Gastrocnemius medialis (tissue), 4 donors: Measurements from ENCODE around the gene BMPR1A.

Experiments
- POLR2A ChIP-seq, 2 donors: fragments of 450-650 bp; IDR thresholded peaks; one replicate each; pipeline ENCODE4 v1.6.1; 2017; ENCODE audit warnings: antibody characterized with exemption in 2 of 2, mild to moderate bottlenecking in 2 of 2, moderate library complexity in 2 of 2
- TF ChIP-seq, protein P1 (sequence below), 5 experiments: fragments of 450-650 bp in 3 of 5; fragments of 200-600 bp in 2 of 5; sonication (generic) in 2 of 5; IDR thresholded peaks in 4 of 5; conservative IDR thresholded peaks in 1 of 5; 1 replicate in 4 of 5; 2 replicates in 1 of 5; pipeline ENCODE4 v1.5.1; 2016 to 2019; ENCODE audit warnings: antibody characterized with exemption in 5 of 5, mild to moderate bottlenecking in 3 of 5, moderate library complexity in 3 of 5

DNA sequence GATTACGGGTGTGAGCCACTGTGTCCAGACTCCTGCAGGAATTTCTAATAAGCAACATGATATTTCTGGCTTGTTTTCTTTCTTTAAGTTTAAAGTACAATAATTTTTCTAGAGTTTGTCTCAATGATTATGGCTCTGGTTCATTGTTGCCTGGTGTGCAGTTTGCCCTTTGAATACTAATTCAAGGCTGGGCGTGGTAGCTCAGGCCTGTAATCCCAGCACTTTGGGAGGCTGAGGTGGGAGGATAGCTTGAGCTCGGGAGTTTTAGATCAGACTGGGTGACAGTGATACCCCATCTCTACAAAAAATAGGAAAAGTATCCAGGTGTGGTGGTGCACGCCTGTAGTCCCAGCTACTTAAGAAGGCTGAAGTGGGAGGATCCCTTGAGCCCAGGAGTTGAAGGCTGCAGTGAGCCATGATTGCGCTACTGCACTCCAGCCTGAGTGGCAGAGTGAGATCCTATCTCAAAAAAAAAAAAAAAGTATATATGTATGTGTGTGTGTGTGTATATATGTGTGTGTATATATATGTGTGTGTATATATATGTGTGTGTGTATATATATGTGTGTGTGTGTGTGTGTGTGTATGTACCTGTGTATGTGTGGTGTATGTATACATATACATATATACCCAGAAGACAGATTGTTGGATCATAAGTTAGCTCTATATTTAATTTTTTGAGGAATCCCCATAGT lies 220.1 kb downstream of the BMPR1A start:
- TF ChIP-seq, protein P1, sequence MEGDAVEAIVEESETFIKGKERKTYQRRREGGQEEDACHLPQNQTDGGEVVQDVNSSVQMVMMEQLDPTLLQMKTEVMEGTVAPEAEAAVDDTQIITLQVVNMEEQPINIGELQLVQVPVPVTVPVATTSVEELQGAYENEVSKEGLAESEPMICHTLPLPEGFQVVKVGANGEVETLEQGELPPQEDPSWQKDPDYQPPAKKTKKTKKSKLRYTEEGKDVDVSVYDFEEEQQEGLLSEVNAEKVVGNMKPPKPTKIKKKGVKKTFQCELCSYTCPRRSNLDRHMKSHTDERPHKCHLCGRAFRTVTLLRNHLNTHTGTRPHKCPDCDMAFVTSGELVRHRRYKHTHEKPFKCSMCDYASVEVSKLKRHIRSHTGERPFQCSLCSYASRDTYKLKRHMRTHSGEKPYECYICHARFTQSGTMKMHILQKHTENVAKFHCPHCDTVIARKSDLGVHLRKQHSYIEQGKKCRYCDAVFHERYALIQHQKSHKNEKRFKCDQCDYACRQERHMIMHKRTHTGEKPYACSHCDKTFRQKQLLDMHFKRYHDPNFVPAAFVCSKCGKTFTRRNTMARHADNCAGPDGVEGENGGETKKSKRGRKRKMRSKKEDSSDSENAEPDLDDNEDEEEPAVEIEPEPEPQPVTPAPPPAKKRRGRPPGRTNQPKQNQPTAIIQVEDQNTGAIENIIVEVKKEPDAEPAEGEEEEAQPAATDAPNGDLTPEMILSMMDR (IDR thresholded peaks at IDR 0.05 in 4 of 5, conservative IDR thresholded peaks at IDR 0.05 in 1 of 5) = no peak
- TF ChIP-seq POLR2A (IDR thresholded peaks at IDR 0.05) = no peak
